Keratinocyte (primary cell): ENCODE measurements around the gene GNB1.

Experiments used
- CTCF ChIP-seq, 3 experiments: IDR thresholded peaks in 1 of 3; conservative IDR thresholded peaks in 1 of 3; optimal IDR thresholded peaks in 1 of 3; 2 replicates in 2 of 3; 3 replicates in 1 of 3; pipeline versions ENCODE3 to v1.5.1; 2011; ENCODE audit warnings: low read length in 3 of 3, mild to moderate bottlenecking in 3 of 3, moderate library complexity in 2 of 3, control low read depth in 1 of 3, inconsistent platforms in 1 of 3; ENCODE audit not compliant: insufficient read depth in 2 of 3; ENCODE audit errors: extremely low read depth in 1 of 3
- EZH2 ChIP-seq: IDR thresholded peaks from one replicate; pipeline ENCODE4 v1.6.1; 2012; ENCODE audit warnings: inconsistent platforms, mild to moderate bottlenecking, low read length, moderate library complexity

- no peak for TF ChIP-seq CTCF (optimal IDR thresholded peaks at IDR 0.05 in 1 of 3, IDR thresholded peaks at IDR 0.05 in 1 of 3, conservative IDR thresholded peaks at IDR 0.05 in 1 of 3; ENCODE audit: extremely low read depth in 1 of 3, insufficient read depth in 2 of 3, low read length in 3 of 3)
- no peak for TF ChIP-seq EZH2
Measured at GRCh38 chr1:1802871-1803270, 88.0 kb downstream of the GNB1 start.
